NCI-H2196 (cell line): Measurements from ENCODE around the gene CTBS.

Experiments used
- DNase-seq: peaks from one replicate; lab custom pipeline; 2025; ENCODE audit not compliant: unreplicated experiment; lab: John Stamatoyannopoulos, UW

CTBS gene

DNA sequence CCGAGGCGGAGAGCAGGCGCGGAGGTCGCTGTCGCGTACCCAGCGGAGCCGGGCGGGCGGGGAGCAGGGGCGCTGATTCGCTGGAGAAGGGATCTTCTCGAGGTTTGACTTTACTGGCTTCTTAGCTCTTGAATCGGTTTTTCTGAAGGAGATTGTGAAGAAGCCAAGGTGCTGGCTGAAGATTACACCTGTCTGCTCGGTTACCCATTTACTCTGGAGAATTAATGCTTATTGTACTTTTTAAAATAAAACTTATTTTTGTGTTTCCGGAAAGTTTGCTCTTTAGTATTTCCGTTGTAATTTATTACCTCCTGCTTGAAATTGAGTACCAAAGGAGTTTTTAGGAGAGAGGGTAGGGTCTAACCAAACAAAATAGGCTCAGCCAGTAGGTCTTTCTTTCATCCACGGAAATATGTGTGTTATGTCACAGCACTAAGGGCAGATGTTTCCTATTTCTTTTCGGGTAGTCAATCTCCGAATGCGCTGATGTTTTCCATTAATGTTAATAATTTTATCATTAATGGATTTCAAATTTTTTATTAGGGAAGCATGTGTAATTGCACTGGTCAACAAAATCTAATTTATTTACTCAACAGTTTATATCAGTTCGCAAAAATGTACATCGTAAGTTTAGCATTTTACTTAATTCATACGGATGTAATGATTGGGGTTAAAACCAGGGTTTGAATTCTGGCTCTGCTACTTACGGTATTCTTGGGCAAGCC, 67.3 kb downstream of the CTBS start:
- no peak for DNase-seq

DNA sequence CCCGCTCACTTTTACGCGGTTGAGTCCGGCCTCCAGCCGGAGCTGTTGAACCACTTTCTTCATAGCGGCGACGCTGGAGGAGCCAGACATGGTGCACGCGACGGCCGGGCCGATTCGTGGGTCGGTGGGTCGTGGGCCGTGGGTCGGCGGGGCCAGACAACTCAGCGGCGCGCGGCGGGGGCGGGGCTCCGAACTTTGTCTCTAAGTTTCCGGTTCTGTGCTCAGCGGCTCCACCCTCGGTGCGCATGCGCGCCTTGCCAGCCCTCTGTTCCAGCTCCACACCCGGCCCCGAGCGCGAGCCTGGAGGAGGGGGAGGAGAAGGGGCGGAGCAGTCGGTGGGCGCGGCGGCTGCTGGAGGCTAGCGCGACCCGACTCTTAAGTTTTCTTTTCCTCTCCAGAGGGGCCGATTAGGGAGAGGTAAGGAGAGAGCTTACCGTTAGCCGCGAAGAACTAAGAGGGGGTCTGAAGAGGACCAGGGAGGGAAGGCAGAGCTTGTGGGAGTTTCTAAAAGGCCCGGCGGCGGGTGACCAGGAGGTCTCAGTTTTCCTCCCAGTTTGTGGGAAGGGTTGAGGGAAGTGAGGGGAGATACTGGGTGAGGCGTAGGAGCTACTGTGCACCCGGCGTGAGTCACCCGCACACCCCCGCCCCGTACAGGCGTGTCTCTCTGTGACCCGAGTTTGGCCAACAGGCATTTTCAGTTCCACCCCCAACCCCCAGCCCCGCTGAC, 68.1 kb downstream of the CTBS start, which contains the start of the genes GNG5 and SPATA1:
Gene GNG5, minus strand, starts transcription at position 580 of the 727 bp plus-strand sequence. Its CDS starts 490 bp downstream, at position 90.
Gene SPATA1, plus strand, starts transcription at position 385 of the 727 bp plus-strand sequence. CDS start 9,974 bp downstream, outside the sequence.
- DNase-seq: peak; percentile 96

GRCh38 chr1:84505493-84506001, 68.7 kb downstream of the CTBS start:
- peak; percentile 63 for DNase-seq

GRCh38 chr1:84504580-84505492, 69.4 kb downstream of the CTBS start:
- DNase-seq: no peak

GRCh38 chr1:84502927-84503326, 71.3 kb downstream of the CTBS start:
- no peak for DNase-seq
